Measurements from ENCODE around the gene TPRKB. TPM values are rescaled to one million over a fixed set of nuclear protein-coding genes. Genes with fewer than 3 reads are reported as not detected.
"Not testable (repeated sequence)": the region's sequence is repeated elsewhere in the genome, so short reads cannot be mapped to it uniquely, and the experiment has no call there.

TPRKB gene
- total RNA-seq, 1 experiment from 2014 or later = 167 TPM

DNA sequence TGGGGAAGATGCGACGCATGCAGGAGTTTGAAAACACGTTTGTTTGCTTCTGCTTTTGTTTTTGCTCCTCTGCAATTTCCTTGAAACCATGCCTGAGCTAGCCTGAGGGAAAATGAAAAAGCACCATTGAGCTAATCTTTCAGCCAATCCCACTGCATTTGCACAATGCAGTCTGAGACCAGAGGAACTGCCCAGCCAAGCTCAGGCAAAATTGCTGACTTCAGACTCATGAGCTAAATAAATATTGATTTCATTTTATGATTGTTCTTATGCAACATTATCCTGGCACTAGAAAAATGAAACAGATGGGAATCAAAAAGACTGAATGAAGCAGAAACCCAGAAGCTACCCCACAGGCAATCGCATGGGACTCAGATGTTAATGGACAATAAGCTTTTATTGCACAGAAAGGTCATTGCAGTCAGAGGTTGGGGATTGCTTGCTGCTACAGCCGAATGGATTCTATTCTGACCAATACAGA is 37.0 kb downstream of the TPRKB start:
- no peak for DNase-seq (ENCODE audit: low read depth)

- DNase-seq (ENCODE audit: low read depth) = no peak
Measured at GRCh38 chr2:73699437-73699836, 37.7 kb downstream of the TPRKB start.

GRCh38 chr2:73698101-73698500 is 39.0 kb downstream of the TPRKB start:
- no peak for DNase-seq (ENCODE audit: low read depth)

GRCh38 chr2:73697606-73698005 is 39.5 kb downstream of the TPRKB start:
- DNase-seq (ENCODE audit: low read depth) = no peak

GRCh38 chr2:73696985-73697384 is 40.2 kb downstream of the TPRKB start:
- not testable (repeated sequence) for DNase-seq (ENCODE audit: low read depth)

GRCh38 chr2:73696521-73696920 is 40.6 kb downstream of the TPRKB start:
- not testable (repeated sequence) for DNase-seq (ENCODE audit: low read depth)

DNA sequence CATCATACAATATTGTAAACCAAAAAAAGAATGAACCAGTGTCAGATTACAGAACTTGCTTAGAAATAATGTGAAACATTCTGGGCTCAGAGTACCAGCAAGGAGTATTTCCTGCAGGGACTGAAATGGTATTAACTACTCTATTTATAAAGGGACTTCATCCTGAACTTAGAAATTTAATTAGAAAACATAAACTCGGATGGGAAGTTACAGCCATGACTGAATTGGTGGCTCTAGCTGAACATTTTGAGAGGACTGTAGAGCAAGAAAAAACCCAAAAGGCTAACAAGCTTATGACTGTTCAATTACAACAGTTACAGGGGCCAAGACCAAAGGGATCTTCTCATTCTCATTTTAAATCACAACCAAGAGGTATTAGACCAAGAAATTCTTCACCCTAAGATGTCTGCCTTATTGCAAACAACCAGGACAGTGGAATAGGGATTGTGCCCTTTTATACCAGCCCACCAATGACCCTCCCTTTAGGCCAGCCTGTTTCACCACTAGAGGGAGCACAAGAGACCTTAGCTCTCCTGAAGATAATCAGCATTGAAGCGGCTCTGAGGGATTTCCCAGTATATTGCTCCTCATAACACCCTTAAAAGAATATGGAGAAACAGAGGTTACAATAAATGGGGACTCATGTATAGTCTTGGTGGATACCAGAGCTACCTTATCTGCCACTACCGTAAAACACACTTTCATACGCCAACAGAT is 46.6 kb downstream of the TPRKB start:
- DNase-seq (ENCODE audit: low read depth) = not testable (repeated sequence)

DNA sequence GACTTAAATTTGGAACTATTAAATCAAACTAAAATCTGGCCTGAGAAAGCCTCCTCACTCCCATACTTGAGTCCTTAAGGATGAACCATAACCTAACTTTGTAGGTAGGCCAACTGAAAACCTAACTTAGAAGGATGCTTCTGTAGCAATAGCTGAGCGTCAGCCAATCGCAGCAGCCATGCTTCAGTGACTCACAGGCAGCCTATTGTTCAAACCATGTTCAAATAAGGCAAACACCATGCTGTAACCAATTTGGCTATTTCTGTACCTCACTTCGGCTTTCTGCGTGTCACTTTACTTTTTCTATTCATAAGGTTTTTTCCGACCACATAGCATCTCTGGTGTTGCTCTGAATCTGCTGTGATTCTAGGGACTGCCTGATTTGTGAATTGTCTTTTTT is 48.7 kb downstream of the TPRKB start:
- DNase-seq (ENCODE audit: low read depth) = not testable (repeated sequence)

GRCh38 chr2:73685764-73686438 is 51.2 kb downstream of the TPRKB start:
- DNase-seq (ENCODE audit: low read depth) = no peak

DNA sequence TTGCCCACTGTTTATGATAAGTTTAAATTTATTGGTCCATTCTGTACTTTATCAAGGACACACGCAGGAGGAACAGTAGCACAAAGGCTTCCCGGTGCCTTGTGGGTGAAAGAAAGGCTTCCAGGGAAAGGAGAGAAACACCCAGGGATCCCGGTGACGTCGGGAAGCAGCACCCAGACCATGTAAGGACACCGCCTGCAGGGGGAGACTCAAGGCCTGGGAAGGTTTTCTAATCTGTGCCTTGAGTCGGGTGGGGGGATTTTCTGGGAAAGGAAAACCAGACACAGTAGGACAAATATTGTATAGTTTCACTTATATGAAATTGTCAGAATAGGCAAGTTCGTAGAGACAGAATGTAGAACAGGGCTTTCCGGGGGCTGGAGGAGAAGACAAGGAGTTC is 52.2 kb downstream of the TPRKB start:
- not testable (repeated sequence) for DNase-seq (ENCODE audit: low read depth)

- DNase-seq (ENCODE audit: low read depth) = peak; percentile 12
Measured at GRCh38 chr2:73684325-73684724, 52.8 kb downstream of the TPRKB start.

DNA sequence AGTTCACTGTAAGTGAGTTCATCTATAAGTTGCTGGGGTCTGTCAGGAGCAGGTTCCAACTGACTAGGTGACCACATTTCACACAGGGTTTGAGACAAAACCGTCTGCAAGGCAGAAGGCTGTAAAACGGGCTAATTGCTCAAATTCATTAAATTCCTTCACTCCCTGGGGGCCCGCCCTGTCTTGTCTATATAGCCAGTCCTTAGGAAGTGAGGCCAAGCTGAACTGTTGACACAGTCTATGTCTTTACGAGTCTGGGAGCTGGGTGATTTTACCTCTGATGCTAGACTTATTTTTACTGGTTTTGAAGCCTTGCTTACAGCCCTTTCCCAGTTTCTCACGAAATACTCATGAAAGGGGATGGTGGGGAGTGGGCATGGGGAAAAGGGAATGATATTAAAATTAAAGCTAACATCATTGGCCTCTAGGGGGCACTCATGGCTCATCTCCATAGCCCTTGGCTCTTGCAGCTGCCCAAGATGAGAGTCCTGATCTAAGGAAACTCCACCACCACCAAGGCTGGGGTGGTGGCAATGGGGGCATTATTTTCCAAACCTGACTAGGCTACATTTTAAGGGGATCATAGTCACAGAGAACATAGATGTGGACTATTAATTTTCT is 57.1 kb downstream of the TPRKB start:
- not testable (repeated sequence) for DNase-seq (ENCODE audit: low read depth)

Other genes starting within 250 kb of the TPRKB start
- not detected in 2 replicates for gene NAT8, start 94.9 kb downstream of the TPRKB start, total RNA-seq (2014; rRNA removed; shearing (Covaris generic))
- 43.2 and 52.7 TPM in 2 replicates for gene DUSP11, start 42.8 kb upstream of the TPRKB start, total RNA-seq (2014; rRNA removed; shearing (Covaris generic))
- under 0.01 TPM in 1 of 2 replicates, not detected in the other for gene C2orf78, start 46.8 kb upstream of the TPRKB start, total RNA-seq (2014; rRNA removed; shearing (Covaris generic))
- gene STAMBP, start 91.6 kb upstream of the TPRKB start, total RNA-seq (2014; rRNA removed; shearing (Covaris generic)) = 37.9 and 63.4 TPM in 2 replicates
- gene ACTG2, start 155.7 kb upstream of the TPRKB start, total RNA-seq (2014; rRNA removed; shearing (Covaris generic)) = 0.18 and 0.74 TPM in 2 replicates
- 52.2 and 63.4 TPM in 2 replicates for gene DGUOK, start 189.5 kb upstream of the TPRKB start, total RNA-seq (2014; rRNA removed; shearing (Covaris generic))
- 2.2 and 2.9 TPM in 2 replicates for gene TET3, start 247.6 kb upstream of the TPRKB start, total RNA-seq (2014; rRNA removed; shearing (Covaris generic))